Measurements from ENCODE around the gene SLC30A5. TPM values are rescaled to one million over a fixed set of nuclear protein-coding genes. Genes with fewer than 3 reads are reported as not detected.

Gene SLC30A5
- total and polyA plus RNA-seq, 9 of the 15 experiments (the other 6 are each of a cell fraction or from before 2014, with no cell fraction given): 22.9 to 86.8 (median 62.5) TPM

DNA sequence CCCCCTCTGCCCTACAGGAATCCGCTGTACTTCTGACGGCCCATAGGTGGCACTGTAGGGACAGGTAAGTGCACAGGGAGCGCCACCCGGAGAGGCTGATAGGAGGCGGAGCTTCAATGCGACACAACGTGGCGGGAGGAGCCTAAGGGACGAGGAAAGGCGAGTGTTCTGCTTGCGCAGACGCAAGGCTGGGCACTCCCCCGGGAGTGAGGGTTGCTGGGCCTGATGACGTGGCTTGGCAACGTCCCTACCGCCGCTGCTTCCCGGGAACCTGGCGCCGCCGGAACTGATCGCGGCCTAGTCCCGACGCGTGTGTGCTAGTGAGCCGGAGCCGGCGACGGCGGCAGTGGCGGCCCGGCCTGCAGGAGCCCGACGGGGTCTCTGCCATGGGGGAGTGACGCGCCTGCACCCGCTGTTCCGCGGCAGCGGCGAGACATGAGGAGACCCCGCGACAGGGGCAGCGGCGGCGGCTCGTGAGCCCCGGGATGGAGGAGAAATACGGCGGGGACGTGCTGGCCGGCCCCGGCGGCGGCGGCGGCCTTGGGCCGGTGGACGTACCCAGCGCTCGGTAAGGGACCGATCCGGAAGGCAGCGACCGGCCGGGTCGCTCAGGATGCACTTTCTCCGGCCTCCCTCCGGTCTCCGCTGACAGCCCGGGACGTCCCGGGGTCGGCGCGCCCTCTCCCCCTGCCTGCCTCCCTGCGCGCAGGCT, at the start of gene SLC30A5 (continued):
- TF ChIP-seq, protein P1, sequence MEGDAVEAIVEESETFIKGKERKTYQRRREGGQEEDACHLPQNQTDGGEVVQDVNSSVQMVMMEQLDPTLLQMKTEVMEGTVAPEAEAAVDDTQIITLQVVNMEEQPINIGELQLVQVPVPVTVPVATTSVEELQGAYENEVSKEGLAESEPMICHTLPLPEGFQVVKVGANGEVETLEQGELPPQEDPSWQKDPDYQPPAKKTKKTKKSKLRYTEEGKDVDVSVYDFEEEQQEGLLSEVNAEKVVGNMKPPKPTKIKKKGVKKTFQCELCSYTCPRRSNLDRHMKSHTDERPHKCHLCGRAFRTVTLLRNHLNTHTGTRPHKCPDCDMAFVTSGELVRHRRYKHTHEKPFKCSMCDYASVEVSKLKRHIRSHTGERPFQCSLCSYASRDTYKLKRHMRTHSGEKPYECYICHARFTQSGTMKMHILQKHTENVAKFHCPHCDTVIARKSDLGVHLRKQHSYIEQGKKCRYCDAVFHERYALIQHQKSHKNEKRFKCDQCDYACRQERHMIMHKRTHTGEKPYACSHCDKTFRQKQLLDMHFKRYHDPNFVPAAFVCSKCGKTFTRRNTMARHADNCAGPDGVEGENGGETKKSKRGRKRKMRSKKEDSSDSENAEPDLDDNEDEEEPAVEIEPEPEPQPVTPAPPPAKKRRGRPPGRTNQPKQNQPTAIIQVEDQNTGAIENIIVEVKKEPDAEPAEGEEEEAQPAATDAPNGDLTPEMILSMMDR (IDR thresholded peaks at IDR 0.05 in 2 of 3, conservative IDR thresholded peaks at IDR 0.05 in 1 of 3; ENCODE audit: insufficient read depth in 2 of 3, low read depth in 1 of 3, low read length in 3 of 3): peak; percentile 94 to 97 (median 96)
- TF ChIP-seq, protein P2, sequence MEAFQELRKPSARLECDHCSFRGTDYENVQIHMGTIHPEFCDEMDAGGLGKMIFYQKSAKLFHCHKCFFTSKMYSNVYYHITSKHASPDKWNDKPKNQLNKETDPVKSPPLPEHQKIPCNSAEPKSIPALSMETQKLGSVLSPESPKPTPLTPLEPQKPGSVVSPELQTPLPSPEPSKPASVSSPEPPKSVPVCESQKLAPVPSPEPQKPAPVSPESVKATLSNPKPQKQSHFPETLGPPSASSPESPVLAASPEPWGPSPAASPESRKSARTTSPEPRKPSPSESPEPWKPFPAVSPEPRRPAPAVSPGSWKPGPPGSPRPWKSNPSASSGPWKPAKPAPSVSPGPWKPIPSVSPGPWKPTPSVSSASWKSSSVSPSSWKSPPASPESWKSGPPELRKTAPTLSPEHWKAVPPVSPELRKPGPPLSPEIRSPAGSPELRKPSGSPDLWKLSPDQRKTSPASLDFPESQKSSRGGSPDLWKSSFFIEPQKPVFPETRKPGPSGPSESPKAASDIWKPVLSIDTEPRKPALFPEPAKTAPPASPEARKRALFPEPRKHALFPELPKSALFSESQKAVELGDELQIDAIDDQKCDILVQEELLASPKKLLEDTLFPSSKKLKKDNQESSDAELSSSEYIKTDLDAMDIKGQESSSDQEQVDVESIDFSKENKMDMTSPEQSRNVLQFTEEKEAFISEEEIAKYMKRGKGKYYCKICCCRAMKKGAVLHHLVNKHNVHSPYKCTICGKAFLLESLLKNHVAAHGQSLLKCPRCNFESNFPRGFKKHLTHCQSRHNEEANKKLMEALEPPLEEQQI (IDR thresholded peaks at IDR 0.05): no peak
- no peak for TF ChIP-seq ZNF830 (CRISPR knock-in tag; IDR thresholded peaks at IDR 0.05)
- TF ChIP-seq, protein P3, sequence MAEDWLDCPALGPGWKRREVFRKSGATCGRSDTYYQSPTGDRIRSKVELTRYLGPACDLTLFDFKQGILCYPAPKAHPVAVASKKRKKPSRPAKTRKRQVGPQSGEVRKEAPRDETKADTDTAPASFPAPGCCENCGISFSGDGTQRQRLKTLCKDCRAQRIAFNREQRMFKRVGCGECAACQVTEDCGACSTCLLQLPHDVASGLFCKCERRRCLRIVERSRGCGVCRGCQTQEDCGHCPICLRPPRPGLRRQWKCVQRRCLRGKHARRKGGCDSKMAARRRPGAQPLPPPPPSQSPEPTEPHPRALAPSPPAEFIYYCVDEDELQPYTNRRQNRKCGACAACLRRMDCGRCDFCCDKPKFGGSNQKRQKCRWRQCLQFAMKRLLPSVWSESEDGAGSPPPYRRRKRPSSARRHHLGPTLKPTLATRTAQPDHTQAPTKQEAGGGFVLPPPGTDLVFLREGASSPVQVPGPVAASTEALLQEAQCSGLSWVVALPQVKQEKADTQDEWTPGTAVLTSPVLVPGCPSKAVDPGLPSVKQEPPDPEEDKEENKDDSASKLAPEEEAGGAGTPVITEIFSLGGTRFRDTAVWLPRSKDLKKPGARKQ (CRISPR knock-in tag; IDR thresholded peaks at IDR 0.05): no peak
- TF ChIP-seq RAD51 (IDR thresholded peaks at IDR 0.05; ENCODE audit: borderline replicate concordance, low read depth): no peak
- peak; percentile 71; the same call in 1 of the 2 replicates for TF ChIP-seq ZBED1 (IDR thresholded peaks at IDR 0.05)
- TF ChIP-seq BHLHE40 (IDR thresholded peaks at IDR 0.05; ENCODE audit: low read length): peak; percentile 47; the same call in 1 of the 2 replicates
- TF ChIP-seq HNRNPLL (IDR thresholded peaks at IDR 0.05; ENCODE audit: low read depth, low read length, poor library complexity, severe bottlenecking): peak; percentile 78
- TF ChIP-seq CBFA2T2 (conservative IDR thresholded peaks at IDR 0.05): no peak
- peak; percentile 42; the same call in 1 of the 2 replicates for TF ChIP-seq TEAD4 (IDR thresholded peaks at IDR 0.05; ENCODE audit: low read length)
- TF ChIP-seq TEAD4 (CRISPR knock-in tag; IDR thresholded peaks at IDR 0.05; ENCODE audit: borderline replicate concordance): no peak
- TF ChIP-seq GTF2A2 (tag; IDR thresholded peaks at IDR 0.05): no peak
- TF ChIP-seq, protein P4, sequence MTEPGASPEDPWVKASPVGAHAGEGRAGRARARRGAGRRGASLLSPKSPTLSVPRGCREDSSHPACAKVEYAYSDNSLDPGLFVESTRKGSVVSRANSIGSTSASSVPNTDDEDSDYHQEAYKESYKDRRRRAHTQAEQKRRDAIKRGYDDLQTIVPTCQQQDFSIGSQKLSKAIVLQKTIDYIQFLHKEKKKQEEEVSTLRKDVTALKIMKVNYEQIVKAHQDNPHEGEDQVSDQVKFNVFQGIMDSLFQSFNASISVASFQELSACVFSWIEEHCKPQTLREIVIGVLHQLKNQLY (CRISPR knock-in tag; conservative IDR thresholded peaks at IDR 0.05): no peak
- TF ChIP-seq ZNF311 (CRISPR knock-in tag; IDR thresholded peaks at IDR 0.05): no peak
- TF ChIP-seq ZNF143 (CRISPR knock-in tag; IDR thresholded peaks at IDR 0.05): peak; percentile 62; the same call in 1 of the 2 replicates
- no peak for TF ChIP-seq ZNF41 (CRISPR knock-in tag; conservative IDR thresholded peaks at IDR 0.05)
